Fibroblast of upper back skin (primary cell): ENCODE measurements around the gene STK11.

Source experiments
- DNase-seq: peaks from one replicate; pipeline ENCODE4 v3.0.0-alpha.2; 2013

The STK11 gene

DNA sequence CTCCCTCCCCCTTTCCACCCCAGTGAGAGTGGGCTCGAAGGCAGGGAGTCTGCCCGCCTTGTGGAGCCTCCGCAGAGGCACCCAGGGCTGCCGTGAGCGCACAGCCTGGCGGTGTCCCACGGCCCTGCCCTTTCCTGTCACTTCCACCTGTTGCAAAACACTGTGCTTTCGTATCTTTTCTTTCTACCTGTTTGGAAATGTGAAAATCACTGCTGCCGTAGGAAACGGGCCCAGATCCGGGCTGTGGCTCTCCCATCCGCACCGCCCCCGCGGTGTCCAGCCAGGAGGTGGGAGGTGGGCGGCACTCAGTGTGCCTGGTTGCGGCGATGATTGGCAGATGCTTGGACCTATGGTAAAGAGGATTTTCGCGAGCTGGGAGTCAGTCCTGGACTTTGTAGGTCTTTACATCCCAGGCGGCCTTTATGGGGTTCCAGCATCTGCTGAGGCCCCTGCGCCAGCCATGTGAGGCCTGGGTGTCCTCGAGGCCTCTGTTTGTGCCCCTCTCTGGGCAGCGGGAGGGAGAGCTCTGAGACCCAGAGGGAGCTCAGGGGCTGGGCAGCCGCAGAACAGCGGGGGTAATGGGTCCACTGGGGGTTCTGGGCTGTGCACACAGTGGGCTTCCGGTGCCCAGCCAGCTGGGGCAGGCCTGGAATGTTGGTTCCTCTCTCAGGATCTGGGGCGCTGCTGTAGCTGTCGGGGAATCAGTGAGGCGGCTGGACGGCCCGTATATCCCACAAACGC, 6.1 kb downstream of the STK11 start:
- DNase-seq = no peak

DNA sequence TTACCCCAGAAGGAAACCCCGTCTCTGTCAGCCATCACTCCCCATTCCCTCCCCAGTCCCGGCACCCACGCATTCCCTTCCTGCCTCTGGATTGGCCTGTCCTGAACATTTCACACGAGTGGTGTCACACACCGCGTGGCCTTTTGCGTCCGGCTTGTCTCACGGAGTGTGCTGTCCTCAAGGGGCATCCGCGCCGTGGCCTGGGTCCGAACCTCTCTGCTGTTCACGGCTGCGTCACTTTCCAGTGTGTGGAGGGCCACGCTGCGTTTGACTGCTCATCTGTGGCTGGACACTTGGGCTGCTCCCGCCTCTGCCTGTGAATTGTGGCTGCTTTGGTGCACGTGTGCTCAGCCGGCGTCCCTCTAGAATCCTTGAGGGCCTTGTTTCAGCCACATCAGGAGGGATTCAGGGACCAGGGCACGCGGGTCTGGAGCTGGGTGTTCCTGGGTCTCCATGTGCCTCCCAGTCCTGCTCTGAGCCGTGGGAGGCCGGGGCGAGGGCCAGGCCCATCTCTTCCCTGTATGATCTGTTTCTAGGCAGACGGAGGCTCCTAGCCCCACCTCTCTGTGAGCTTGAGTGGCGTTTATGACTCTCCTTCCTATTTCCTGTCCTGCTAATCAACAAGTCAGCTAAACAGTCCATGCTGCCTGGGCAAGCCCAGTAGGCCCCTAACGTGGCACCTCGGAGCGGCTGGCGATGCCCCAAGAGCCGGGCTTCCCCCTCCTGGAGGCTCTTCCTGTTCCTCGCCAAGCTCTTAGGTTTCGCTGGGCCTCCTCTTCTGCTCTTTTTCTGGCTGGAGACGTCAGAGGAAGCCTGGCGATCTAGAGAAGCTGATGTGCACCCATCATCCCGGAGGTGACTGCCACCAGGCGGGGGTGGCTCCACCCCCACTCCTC, 8.1 kb downstream of the STK11 start:
- peak; percentile 44 for DNase-seq

DNA sequence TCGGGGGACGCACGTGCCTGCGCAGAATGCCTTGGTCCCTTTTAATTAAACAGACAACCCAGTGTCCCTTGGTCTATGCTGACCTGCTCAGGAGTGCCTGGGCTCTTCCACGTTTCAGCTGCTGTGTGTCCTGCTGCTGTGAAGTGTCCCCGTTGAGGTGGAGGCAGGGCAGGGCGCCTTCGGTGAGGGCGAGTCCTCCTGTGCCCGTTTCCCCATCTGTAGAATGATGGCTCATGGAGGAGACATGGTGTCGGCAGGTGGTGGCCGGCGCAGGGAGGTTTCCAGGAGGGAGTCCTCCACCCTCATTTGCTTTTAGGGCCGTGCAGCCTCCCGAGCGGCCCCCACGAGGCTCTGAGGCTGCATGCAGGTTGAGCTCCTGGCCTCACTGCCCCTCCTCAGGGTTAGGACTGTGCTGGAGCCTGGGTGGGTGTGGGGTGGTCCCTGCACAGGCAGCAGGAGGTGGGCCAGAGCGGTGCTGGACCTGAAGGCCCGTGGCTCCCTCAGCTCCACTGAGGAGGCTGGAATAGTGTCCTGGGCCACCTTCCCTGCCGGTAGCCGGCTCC, 8.8 kb downstream of the STK11 start:
- DNase-seq = no peak

DNA sequence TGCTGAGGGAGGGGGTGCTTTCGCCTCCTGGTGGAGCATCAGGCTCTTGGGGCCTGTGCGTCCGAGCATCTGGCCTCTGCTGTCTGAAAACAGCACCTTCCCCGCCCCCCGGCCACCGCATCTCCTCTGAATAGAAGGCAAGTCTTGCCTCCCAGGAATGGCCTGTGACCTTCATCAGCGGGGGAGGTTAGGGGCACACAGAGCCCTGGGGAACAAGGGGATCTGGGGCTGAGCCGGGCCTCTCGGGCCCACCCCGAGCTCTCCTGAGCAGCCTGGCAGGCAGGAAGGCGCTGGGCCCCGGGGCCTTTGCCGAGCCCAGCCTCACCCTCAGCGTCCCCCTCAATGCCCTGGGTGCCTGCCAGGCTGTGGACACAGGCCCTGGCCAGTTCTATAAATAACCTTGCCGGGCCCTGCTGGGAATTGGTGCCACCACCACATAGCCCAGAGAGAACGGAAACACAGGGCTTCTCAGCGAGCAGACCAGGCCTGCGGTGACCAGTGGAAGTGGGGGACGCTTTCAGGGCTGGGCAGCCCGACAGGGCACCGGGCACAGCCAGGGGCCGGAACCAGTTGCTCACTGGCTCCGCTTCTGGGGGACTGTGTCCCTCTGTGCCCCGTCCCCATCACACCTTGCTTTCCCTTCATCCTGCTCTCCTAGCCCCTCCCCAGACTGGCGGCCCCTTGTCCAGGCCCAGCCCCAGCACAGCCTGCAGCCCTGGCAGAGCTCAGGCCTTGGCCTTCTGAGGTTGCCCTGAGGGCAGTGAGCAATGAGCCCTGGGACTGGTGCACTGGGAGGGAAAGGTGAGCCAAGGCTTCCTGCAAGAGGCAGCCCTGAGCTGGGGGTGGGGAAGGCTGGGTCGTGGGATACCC, 9.5 kb downstream of the STK11 start:
- DNase-seq = no peak

DNA sequence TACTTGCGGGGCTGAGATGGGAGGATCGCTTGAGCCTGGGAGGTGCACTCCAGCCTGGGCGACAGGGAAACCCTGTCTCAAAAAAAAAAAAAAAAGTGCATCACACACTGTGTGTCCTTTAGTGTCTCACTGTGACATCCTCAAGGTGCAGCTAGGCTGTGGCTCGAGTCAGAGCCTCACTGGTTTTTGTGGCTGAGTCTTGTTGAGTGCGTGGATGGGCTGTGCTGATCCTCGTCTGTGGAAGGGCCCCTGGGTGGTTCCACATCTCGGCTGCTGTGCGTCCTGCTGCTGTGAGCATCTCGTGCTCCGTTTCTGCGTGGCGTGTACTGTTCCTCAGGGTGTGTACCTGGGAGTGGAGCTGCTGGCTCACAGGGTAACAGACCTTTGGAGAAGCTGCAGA, 11.2 kb downstream of the STK11 start:
- DNase-seq = no peak

DNA sequence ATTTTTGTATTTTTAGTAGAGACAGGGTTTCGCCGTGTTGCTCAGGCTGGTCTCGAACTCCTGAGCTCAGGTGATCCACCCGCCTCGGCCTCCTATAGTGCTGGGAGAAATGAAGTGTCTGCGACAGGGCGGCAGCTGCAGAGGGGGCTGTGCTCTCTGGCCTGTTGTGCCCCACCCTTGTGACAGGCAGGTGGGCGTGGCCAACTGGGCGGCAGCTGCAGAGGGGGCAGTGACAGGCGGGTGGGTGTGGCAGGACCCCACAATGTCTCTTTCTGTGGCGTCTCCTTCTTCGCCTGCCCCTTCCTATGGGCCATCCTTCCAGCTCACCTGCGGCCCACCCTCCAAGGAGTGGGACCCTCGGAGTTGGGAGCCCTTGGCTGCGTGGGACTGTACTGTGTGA, 11.8 kb downstream of the STK11 start:
- no peak for DNase-seq

DNA sequence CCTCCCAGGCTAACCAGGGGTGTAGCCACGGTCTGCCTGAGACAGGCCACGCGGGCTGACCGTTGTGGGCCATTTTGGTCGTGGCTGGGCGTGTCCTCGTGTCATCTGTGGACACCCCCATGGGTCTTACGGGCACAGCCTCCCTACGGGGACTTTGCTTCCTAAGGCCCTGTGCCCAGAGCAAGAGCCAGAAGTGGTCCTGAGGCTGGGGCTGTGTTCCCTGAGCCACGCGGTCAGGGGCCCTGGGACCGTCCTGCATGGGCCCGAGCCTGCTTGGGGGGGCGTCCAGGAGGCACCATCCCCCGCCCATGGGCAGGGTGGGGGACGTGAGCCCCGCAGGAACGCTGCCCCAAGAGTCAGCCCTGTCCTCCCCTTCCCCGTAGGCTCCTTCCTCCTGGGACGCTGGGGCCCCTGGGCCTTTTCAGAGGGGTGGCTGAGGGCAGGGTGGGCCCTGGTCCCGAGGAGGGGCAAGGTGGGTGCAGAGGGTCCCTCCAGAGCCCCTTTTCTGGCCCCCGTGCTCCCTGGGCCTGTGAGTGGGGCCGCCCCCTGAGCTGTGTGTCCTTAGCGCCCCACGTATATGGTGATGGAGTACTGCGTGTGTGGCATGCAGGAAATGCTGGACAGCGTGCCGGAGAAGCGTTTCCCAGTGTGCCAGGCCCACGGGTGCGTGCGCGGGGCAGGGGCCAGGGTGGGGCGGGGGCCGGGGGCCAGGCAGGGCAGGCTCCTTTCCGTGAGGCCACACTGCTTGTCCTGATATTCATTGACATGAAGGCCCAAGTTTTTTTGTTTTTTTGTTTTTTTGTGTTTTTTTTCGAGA, 13.4 kb downstream of the STK11 start:
- DNase-seq = no peak

DNA sequence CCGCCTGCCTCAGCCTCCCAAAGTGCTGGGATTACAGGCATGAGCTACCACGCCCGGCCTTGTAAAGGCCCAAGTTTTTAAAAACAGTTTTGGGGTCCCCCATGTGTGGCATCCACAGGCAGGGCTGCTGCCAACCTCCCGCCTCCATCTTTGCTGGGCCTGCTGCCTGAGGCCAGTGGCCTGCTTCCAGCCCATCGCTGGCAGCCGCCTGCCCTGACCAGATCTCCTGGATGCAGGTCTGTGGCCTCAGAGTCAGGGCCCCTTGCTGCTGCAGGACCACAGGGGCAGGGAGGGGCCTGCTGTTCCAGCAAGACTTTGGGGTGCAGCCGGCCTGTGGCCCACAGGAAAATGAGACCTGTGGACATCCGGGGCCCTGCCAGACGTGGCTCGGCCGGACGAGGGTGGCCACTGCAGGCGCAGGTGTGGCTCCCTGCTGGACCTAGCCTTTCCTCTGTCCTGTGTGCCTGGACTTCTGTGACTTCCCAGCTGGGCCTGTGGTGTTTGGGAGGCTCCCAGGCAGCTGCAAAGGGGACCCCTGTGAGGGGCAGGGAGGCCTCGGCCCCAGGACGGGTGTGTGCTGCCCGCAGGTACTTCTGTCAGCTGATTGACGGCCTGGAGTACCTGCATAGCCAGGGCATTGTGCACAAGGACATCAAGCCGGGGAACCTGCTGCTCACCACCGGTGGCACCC, 14.4 kb downstream of the STK11 start:
- no peak for DNase-seq

DNA sequence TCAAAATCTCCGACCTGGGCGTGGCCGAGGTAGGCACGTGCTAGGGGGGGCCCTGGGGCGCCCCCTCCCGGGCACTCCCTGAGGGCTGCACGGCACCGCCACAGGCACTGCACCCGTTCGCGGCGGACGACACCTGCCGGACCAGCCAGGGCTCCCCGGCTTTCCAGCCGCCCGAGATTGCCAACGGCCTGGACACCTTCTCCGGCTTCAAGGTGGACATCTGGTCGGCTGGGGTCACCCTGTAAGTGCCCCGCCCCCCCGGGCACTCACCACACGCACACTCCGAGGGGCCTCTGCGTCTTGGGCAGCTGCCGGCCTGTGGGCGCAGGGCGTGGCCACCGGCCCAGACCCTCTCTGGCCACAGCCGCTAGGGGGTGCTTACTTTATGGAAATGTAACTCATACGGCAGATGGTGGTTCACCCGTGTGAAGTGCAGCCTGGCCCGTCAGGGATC, 14.9 kb downstream of the STK11 start:
- no peak for DNase-seq

DNA sequence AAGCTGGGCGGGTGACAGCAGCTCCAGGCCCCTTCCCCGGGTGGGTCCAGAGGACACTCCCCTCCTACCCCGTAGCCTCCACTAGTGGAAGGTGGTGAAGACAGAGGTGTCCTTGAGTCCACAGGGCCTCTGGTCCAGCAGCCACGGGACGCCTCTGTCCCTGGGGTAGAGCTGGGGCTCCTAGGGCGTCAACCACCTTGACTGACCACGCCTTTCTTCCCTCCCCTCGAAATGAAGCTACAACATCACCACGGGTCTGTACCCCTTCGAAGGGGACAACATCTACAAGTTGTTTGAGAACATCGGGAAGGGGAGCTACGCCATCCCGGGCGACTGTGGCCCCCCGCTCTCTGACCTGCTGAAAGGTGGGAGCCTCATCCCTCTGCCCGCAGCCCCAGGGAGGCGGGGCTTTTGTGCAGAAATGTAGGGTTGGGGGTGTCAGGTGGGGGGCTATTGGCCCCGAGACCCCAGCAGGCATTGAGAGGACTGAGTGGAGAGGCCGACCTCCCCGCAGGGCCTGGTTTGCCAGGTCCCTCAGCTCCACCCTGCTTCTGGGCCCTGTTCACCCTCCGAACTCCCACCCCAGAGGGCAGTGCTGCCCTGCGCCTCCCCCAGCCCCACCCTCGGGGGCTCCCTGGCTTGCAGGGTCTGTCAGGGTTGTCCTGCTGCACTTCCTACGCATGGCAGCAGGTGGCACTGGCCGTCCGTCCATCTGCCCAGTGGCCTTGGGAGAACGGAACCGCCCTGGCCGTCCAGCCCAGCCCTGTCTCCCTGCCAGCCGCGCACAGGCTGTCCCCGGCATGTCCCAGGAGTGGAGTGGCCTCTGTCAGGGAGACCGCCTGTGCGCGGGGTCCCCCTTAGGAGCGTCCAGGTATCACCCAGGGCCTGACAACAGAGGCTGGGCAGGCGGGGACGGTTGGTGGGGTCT, 15.7 kb downstream of the STK11 start:
- peak; percentile 35 for DNase-seq

DNA sequence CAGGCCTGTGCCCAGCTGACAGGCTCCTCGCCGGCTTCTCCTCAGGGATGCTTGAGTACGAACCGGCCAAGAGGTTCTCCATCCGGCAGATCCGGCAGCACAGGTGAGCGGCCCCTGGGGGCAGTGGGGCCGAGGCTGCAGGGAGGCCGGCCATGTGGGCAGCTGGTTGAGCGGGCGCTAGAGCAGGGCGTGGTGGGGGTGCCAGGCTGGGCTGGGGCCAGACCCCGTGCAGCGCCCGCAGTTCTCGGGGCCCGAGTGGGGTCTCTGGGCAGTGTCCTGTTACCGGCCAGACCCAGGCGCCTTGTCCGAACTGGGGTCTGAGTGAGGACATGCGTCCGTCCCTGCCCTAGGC, 16.3 kb downstream of the STK11 start:
- no peak for DNase-seq

DNA sequence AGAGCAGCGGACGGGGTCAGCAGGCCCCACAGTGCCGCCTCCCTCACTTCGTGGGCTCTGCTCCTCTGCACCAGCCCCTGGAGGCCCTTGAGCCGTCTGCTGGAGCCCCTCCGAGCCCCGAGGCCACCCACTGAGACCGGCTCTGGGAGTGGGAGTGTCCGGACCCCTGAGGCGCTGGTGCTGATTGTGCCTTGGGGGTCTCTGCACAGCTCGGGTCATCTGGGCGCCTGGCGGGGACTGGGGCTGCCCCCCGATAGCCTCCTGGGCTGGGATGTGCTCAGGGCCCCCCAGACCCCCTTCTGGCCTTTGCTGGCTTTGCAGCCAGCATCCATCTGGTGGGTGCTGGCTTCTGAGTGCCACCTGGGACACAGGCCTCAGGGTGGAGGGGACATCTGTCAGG, 16.8 kb downstream of the STK11 start:
- DNase-seq = no peak

DNA sequence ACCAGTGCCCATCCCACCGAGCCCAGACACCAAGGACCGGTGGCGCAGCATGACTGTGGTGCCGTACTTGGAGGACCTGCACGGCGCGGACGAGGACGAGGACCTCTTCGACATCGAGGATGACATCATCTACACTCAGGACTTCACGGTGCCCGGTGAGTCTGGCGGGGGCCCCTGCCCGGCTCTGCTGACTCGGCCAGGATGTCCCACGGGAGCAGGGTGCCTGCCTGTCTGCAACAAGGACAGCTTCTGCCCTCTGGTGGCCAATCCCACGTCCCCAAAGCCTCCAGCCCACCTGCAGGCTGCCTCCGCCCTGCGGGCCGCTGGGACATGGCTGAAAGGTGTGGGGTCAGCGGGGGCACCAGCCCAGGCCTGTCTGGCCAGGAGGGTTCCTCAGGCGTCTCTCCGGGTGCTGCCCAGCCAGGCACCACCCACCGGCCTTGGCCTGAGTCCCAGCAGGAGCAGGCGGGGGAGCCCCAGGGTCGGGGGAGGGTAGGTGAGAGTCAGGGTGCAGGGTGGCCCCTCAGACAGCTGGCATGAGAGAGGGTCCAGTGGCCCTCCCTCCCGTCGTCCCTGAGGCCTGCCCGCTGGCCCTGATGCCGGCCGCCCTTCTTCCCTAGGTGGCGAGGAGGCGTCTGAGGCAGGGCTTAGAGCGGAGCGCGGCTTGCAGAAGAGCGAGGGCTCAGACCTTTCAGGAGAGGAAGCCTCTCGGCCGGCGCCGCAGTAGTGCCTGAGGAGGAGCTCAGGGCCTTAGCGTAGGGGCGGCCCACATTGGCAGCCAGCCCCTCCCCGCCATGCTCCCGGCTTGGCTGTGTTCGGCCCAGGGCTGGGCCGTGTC, 17.7 kb downstream of the STK11 start:
- DNase-seq = peak; percentile 26

DNA sequence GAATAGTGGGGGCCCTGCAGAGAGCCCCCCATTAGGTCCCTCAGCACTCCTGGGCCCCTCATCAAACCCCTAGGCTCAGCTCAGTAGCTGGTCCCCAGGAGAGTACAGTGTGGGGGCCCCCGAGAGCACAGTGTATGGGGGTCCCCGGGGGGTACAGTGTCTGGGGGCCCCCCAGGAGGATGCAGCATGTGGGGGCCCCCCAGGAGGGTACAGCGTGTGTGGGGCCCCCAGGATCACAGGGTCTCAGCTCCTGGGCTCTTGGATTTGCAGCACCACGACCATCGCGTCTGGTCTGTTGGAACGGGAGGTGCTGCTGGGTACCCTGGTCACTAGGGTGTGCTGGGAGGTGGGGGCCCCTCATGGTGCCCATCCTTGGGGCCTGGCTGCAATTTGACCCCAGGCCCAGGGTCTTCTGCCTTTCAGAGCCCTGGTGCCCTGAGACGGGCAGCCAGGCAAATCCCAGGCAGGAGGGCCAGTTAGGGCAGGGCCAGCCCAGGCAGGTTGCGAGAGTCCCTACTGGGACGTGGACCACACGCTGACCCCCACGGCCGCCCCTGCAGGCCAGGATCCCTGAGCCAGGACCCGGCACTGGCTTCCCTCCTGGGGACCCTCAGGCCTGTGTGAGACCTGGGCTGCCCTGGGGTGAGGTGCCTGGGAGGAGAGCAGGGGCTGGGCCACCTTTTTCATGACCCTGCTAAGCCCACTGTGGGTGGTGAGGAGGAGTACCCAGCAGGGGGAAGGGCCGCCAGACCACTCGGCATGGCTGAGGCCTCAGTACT, 18.7 kb downstream of the STK11 start:
- DNase-seq = no peak

DNA sequence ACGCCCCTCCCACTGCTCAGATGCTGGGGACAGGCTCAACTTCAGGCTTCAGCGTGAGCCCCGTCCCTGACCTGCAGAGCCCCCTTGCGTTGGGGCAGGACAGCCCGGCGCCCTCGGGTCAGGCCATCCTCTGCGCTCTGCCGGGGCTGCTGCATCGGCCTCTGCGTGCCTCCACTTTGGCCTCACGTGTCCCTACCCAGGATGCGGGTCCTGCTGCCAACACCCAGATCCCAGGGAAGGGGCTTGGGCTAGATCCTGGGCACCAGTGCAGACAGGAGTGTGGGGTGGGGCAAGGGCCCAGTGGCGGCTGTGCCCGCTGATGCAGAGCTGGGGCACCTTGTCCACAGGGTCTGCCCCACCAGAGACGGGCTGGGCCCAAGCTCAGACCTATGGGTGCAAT, 19.3 kb downstream of the STK11 start:
- no peak for DNase-seq

DNA sequence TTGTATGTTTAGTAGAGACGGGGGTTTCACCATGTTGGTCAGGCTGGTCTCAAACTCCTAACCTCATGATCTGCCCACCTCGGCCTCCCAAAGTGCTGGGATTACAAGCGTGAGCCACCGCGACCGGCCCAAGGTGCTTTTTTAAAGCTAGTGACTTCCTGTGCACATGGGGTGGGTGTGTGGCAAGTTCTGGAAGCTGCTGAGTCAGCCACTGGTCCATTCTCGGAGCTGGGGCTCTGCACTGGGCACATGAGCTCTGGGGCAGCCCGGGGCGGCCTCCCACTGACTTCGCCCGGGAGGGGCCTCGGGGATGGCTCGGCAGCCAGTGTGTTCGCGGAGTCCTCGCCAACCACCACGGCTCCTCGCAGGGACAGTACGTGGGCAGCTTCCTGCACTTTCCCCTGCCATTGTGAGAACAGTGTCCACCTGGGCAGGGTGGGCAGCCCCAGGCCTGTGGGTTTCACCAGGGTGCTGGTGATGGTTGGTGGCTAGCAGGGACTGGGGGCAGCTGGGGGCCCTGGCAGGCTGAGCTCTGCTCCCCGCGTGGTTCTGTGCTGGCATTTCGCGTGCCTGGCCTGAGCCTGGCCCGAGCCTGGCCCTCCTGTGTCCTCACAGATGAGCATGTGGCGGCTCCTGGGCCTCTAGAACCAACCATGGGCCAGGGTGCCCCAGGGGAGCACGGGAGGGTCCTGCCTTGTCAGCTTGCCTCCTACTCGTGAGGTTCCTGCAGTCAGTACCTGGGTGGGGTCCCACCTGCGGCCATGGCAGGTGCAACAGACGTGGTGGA, 20.1 kb downstream of the STK11 start:
- no peak for DNase-seq

DNA sequence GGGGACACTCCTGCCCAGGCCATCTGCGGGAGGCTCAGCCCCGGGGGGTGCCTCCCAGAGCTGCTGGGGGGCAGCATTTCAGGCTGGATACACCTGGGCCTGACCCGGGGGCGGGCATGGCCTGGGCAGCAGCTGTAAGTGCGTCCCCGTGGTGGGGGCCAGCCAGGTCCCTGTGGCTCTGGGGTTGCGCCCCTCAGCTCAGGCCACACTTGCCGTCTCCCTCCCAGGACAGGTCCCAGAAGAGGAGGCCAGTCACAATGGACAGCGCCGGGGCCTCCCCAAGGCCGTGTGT, 20.6 kb downstream of the STK11 start:
- no peak for DNase-seq
